ENCODE results near the gene PEAK3.

The PEAK3 gene

GRCh38 chr19:2278459-2279158, 3.4 kb downstream of the PEAK3 start:
- no peak for TF ChIP-seq CTCF (IDR thresholded peaks at IDR 0.05; ENCODE audit: low read depth, low read length)
- H3K4me3 ChIP-seq (ENCODE audit: low read depth, low read length) = no peak overlapping the region

DNA sequence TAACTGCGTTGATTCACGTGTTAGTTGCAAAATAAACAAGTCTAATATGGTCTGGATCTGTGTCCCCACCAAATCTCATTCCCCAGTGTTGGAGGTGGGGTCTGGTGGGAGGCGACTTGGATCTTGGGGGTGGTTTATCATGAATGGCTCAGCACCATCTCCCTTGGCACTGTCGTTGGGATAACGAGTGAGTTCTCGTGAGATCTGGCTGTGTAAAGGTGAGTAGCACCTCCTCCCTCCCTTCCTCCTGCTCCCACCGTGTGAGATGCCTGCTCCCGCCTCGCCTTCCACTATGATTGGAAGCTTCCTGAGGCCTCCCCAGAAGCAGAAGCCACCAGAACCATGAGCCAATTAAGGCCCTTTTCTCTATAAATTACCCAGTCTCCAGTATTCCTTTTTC, 4.8 kb downstream of the PEAK3 start:
- no peak overlapping the region for H3K4me3 ChIP-seq (ENCODE audit: low read depth, low read length)
- no peak for TF ChIP-seq CTCF (IDR thresholded peaks at IDR 0.05; ENCODE audit: low read depth, low read length)

GRCh38 chr19:2276429-2276986, 5.5 kb downstream of the PEAK3 start:
- TF ChIP-seq CTCF (IDR thresholded peaks at IDR 0.05; ENCODE audit: low read depth, low read length) = no peak
- H3K4me3 ChIP-seq (ENCODE audit: low read depth, low read length) = no peak overlapping the region

GRCh38 chr19:2275588-2276428, 6.2 kb downstream of the PEAK3 start:
- no peak for TF ChIP-seq CTCF (IDR thresholded peaks at IDR 0.05; ENCODE audit: low read depth, low read length)
- no peak overlapping the region for H3K4me3 ChIP-seq (ENCODE audit: low read depth, low read length)

- peak; percentile 48 for TF ChIP-seq CTCF (IDR thresholded peaks at IDR 0.05; ENCODE audit: low read depth, low read length)
- no peak overlapping the region for H3K4me3 ChIP-seq (ENCODE audit: low read depth, low read length)
These were observed 6.9 kb downstream of the PEAK3 start for GRCh38 chr19:2274931-2275535.

- peak overlapping the region; percentile 33 for H3K4me3 ChIP-seq (ENCODE audit: low read depth, low read length)
- TF ChIP-seq CTCF (IDR thresholded peaks at IDR 0.05; ENCODE audit: low read depth, low read length) = no peak
These were observed 7.7 kb downstream of the PEAK3 start for GRCh38 chr19:2274185-2274711.
